ENCODE data around the gene GRM1.

Gene GRM1

GRCh38 chr6:146146836-146147235 is 118.0 kb downstream of the GRM1 start:
- H3K27me3 ChIP-seq (replicated peaks), result no peaks in the 10 kb centered on the region
- H3K36me3 ChIP-seq (replicated peaks), result no peaks in the 10 kb centered on the region
- TF ChIP-seq CTCF (IDR thresholded peaks at IDR 0.05; ENCODE audit: low read depth, low read length, missing control alignments), result no peak
- H3K4me3 ChIP-seq (ENCODE audit: low read depth, low read length), result no peak overlapping the region
- H3K27ac ChIP-seq, result no peak overlapping the region
- in situ Hi-C loops (cut with HindIII; ENCODE audit: low pct_ligation_motif_present, low sequenced_read_pairs), result no loop called here
- no peak for DNase-seq

GRCh38 chr6:146149770-146150169 is 120.9 kb downstream of the GRM1 start:
- Histone ChIP-seq H3K27me3 (replicated peaks) (no peaks in the 10 kb centered on the region), H3K27ac (no peak overlapping the region), H3K36me3 (replicated peaks) (no peaks in the 10 kb centered on the region), H3K4me3 (ENCODE audit: low read depth, low read length) (no peak overlapping the region)
- no peak for TF ChIP-seq CTCF (IDR thresholded peaks at IDR 0.05; ENCODE audit: low read depth, low read length, missing control alignments)
- in situ Hi-C loops (cut with HindIII; ENCODE audit: low pct_ligation_motif_present, low sequenced_read_pairs), result no loop called here
- DNase-seq, result no peak

DNA sequence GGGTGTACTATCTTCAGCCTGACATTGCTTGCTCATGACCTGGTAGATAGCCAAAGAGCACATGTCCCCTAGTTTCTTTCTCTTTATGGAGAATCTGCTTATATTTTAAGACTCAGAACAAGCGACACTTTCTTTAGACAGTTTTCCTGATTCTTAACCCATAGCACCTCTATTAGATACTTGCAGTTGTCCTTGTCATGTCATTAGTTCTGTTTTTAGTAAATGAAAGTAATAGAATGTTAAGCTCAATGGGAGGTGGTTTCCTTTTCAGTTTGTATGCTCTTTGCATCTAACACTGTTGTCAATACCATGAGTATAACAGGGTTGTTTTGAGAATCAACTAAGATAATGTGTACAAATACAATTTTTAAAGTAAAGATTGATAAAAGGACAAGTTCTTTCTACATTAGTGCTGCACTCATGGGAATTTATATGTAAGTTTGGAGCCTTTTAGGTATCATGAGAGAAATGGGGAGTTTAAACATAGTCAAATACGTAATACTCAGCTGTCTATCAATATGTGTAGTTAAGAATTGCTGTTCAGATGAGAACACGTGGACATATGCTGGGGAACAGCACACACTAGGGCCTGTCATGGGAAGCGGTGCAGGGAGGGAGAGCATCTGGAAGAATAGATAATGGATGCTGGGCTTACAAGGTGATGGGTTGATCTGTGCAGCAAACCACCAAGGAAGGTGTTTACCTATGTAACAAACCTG is 124.3 kb downstream of the GRM1 start:
- in situ Hi-C loops (cut with HindIII; ENCODE audit: low pct_ligation_motif_present, low sequenced_read_pairs), result no loop called here
- Histone ChIP-seq H3K4me3 (ENCODE audit: low read depth, low read length) (no peak overlapping the region), H3K27ac (no peak overlapping the region), H3K36me3 (replicated peaks) (no peaks in the 10 kb centered on the region), H3K27me3 (replicated peaks) (no peaks in the 10 kb centered on the region)
- no peak for DNase-seq
- no peak for TF ChIP-seq CTCF (IDR thresholded peaks at IDR 0.05; ENCODE audit: low read depth, low read length, missing control alignments)

DNA sequence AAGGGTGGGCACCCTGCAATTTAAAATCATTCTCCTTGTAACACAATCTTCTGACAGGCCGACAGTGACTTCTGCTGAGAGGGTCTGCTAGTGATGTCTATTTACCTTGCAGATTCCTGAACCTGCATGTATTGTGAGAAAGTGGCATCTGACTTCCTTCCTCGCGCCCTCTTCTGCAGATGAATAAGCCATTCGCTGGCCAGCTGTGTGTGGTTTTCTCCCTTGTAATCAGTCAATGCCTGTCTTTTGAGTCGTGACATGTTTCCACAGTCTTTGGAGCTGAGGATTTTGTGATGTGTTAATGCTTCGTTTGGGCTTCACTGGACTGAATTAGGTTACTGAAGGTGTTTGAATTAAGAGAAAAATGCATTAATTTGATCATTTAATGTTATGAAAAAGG is 125.3 kb downstream of the GRM1 start:
- H3K27me3 ChIP-seq (replicated peaks), result no peaks in the 10 kb centered on the region
- H3K36me3 ChIP-seq (replicated peaks), result no peaks in the 10 kb centered on the region
- H3K4me3 ChIP-seq (ENCODE audit: low read depth, low read length), result no peak overlapping the region
- in situ Hi-C loops (cut with HindIII; ENCODE audit: low pct_ligation_motif_present, low sequenced_read_pairs), result no loop called here
- no peak for TF ChIP-seq CTCF (IDR thresholded peaks at IDR 0.05; ENCODE audit: low read depth, low read length, missing control alignments)
- H3K27ac ChIP-seq, result no peak overlapping the region
- DNase-seq, result no peak

DNA sequence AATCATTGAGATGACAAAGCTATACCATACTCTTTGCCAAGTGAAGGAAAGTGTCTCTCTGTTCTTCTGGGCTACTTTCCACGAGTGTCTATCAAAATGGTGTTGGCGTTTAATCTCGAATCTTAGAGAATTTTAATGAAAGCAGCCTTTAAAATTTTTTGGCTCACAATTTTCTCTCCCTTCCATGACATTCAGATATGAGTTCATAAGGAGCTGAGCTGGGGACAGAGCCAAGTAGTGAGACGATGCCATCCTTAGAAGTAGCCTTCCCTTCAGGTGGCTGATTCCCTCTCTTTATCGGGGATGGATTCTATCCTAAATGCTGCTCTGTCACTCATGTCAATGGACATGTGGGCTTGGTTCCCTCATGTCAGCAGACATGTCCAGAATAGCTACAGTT is 132.8 kb downstream of the GRM1 start:
- in situ Hi-C loops (cut with HindIII; ENCODE audit: low pct_ligation_motif_present, low sequenced_read_pairs), result no loop called here
- no peak for DNase-seq
- no peak overlapping the region for H3K27ac ChIP-seq

More for the DNA sequence above, 132.8 kb downstream of the GRM1 start:
- no peaks in the 10 kb centered on the region for H3K36me3 ChIP-seq (replicated peaks)
- no peak for TF ChIP-seq CTCF (IDR thresholded peaks at IDR 0.05; ENCODE audit: low read depth, low read length, missing control alignments)
- no peaks in the 10 kb centered on the region for H3K27me3 ChIP-seq (replicated peaks)
- no peak overlapping the region for H3K4me3 ChIP-seq (ENCODE audit: low read depth, low read length)
